Breast epithelium (tissue), 3 donors: ENCODE measurements around the gene NTRK2.

Source experiments
- POLR2AphosphoS5 ChIP-seq, 3 donors: sonication (generic); formaldehyde crosslinking; IDR thresholded peaks; one replicate each; pipeline ENCODE4 v1.6.1; 2017; ENCODE audit warnings: antibody characterized with exemption in 3 of 3
- TF ChIP-seq, protein P1 (sequence below), 3 donors: fragments of 450-650 bp; IDR thresholded peaks; one replicate each; pipeline ENCODE4 v1.5.1; 2016 to 2017; ENCODE audit warnings: antibody characterized with exemption in 3 of 3, mild to moderate bottlenecking in 3 of 3, moderate library complexity in 3 of 3

- TF ChIP-seq, protein P1, sequence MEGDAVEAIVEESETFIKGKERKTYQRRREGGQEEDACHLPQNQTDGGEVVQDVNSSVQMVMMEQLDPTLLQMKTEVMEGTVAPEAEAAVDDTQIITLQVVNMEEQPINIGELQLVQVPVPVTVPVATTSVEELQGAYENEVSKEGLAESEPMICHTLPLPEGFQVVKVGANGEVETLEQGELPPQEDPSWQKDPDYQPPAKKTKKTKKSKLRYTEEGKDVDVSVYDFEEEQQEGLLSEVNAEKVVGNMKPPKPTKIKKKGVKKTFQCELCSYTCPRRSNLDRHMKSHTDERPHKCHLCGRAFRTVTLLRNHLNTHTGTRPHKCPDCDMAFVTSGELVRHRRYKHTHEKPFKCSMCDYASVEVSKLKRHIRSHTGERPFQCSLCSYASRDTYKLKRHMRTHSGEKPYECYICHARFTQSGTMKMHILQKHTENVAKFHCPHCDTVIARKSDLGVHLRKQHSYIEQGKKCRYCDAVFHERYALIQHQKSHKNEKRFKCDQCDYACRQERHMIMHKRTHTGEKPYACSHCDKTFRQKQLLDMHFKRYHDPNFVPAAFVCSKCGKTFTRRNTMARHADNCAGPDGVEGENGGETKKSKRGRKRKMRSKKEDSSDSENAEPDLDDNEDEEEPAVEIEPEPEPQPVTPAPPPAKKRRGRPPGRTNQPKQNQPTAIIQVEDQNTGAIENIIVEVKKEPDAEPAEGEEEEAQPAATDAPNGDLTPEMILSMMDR (IDR thresholded peaks at IDR 0.05): no peak
- no peak for TF ChIP-seq POLR2AphosphoS5 (IDR thresholded peaks at IDR 0.05)
Measured at GRCh38 chr9:84621811-84622210, 47.7 kb upstream of the NTRK2 start.
